Keratinocyte (primary cell): Measurements from ENCODE around the gene FDPS. TPM values are rescaled to one million over a fixed set of nuclear protein-coding genes. Genes with fewer than 3 reads are reported as not detected.

Experiments used
- DNase-seq: peaks from one replicate; pipeline ENCODE4 v3.0.0-alpha.2; 2011; ENCODE audit warnings: low read depth, missing footprints, low spot score
- FAIRE-seq: peaks from 2 replicates; lab custom pipeline; 2011; peaks lifted over from hg19 to GRCh38; lab: Jason Lieb, UNC
- H2AFZ ChIP-seq: 2 replicates; pipeline ENCODE4 v1.6.0; 2012; ENCODE audit warnings: low read length, control low read depth, inconsistent platforms; ENCODE audit not compliant: control insufficient read depth
- H3K27ac ChIP-seq: 2 replicates; pipeline ENCODE4 v1.5.1; 2011; ENCODE audit warnings: low read length; ENCODE audit not compliant: control insufficient read depth, insufficient read depth
- H3K27me3 ChIP-seq: 3 replicates; pipeline ENCODE4 v1.6.0; 2011; ENCODE audit warnings: low read length; ENCODE audit not compliant: control insufficient read depth, insufficient read depth; ENCODE audit errors: extremely low read depth
- H3K36me3 ChIP-seq, 2 experiments: 2 replicates in 1 of 2; 3 replicates in 1 of 2; pipeline ENCODE4 v1.5.1; 2011; ENCODE audit warnings: low read length in 2 of 2, mild to moderate bottlenecking in 1 of 2; ENCODE audit not compliant: control insufficient read depth in 2 of 2, insufficient read depth in 2 of 2; ENCODE audit errors: extremely low read depth in 1 of 2
- H3K4me1 ChIP-seq: 3 replicates; pipeline ENCODE4 v1.5.1; 2011; ENCODE audit warnings: low read length; ENCODE audit not compliant: control insufficient read depth, insufficient read depth; ENCODE audit errors: extremely low read depth
- H3K4me2 ChIP-seq: 3 replicates; pipeline ENCODE4 v1.6.0; 2011; ENCODE audit warnings: low read depth, low read length; ENCODE audit not compliant: control insufficient read depth, insufficient read depth; ENCODE audit errors: extremely low read depth
- H3K4me3 ChIP-seq, 3 experiments: fragments of 200-600 bp in 1 of 3; sonication (generic) in 1 of 3; 2 replicates in 2 of 3; 3 replicates in 1 of 3; pipeline ENCODE4 v1.5.1; 2011 to 2016; ENCODE audit warnings: low read length in 3 of 3, mild to moderate bottlenecking in 3 of 3, control low read depth in 2 of 3, inconsistent platforms in 1 of 3, low read depth in 1 of 3, mixed read lengths in 1 of 3, mixed run types in 1 of 3, moderate library complexity in 1 of 3; ENCODE audit not compliant: control insufficient read depth in 2 of 3, insufficient read depth in 2 of 3; ENCODE audit errors: extremely low read depth in 1 of 3
- H3K79me2 ChIP-seq: 2 replicates; pipeline ENCODE4 v1.6.0; 2012; ENCODE audit warnings: low read length; ENCODE audit not compliant: control insufficient read depth, insufficient read depth
- H3K9ac ChIP-seq: 3 replicates; pipeline ENCODE4 v1.6.0; 2011; ENCODE audit warnings: low read length; ENCODE audit not compliant: control insufficient read depth, insufficient read depth; ENCODE audit errors: extremely low read depth
- H3K9me1 ChIP-seq: 3 replicates; pipeline ENCODE4 v1.6.0; 2011; ENCODE audit warnings: low read length; ENCODE audit not compliant: control insufficient read depth, insufficient read depth; ENCODE audit errors: extremely low read depth
- H3K9me3 ChIP-seq: 2 replicates; pipeline ENCODE4 v1.5.1; 2012; ENCODE audit warnings: low read depth, low read length; ENCODE audit not compliant: control insufficient read depth
- H4K20me1 ChIP-seq: 3 replicates; pipeline ENCODE4 v1.6.0; 2011; ENCODE audit warnings: low read length; ENCODE audit not compliant: control insufficient read depth, insufficient read depth; ENCODE audit errors: extremely low read depth
- CTCF ChIP-seq, 3 experiments: IDR thresholded peaks in 1 of 3; conservative IDR thresholded peaks in 1 of 3; optimal IDR thresholded peaks in 1 of 3; 2 replicates in 2 of 3; 3 replicates in 1 of 3; pipeline versions ENCODE3 to v1.5.1; 2011; ENCODE audit warnings: low read length in 3 of 3, mild to moderate bottlenecking in 3 of 3, moderate library complexity in 2 of 3, control low read depth in 1 of 3, inconsistent platforms in 1 of 3; ENCODE audit not compliant: insufficient read depth in 2 of 3; ENCODE audit errors: extremely low read depth in 1 of 3
- EZH2 ChIP-seq: IDR thresholded peaks from one replicate; pipeline ENCODE4 v1.6.1; 2012; ENCODE audit warnings: inconsistent platforms, mild to moderate bottlenecking, low read length, moderate library complexity
- dilution Hi-C: fragments of 300-500 bp; cut with MboI; formaldehyde crosslinking; loops from one replicate; pipeline ENCODE4 v1.7.0; 2020; ENCODE audit warnings: low sequenced_read_pairs; ENCODE audit not compliant: extremely low pct_ligation_motif_present
- polyA plus RNA-seq, 5 experiments: library from polyadenylated mRNA; depleted of rRNA in 3 of 5; stranded (reverse) in 3 of 5; stranded (forward) in 1 of 5; unstranded in 1 of 5; fragments of >200 nt; gene quantifications; 1 replicate in 1 of 5; 2 replicates in 3 of 5; 3 replicates in 1 of 5; pipeline versions ENCODE4 v1.2.1 to v1.2.3, GENCODE V29; 2011 to 2012; ENCODE audit warnings: missing spikeins in 2 of 5, low read depth in 1 of 5, low replicate concordance in 1 of 5

FDPS gene
- polyA plus RNA-seq, 1 donor (not counting 4 experiments of a cell fraction or from before 2014, with no cell fraction given) = 821 TPM

- no peaks in the 10 kb centered on the region for H4K20me1 ChIP-seq
- H3K27ac ChIP-seq = peak overlapping the region; percentile 78
- H3K9ac ChIP-seq = peak overlapping the region; percentile 86
- peaks cover 14% of the 10 kb centered on the region for H3K4me1 ChIP-seq
- FAIRE-seq = no peak
- no peaks in the 10 kb centered on the region for H3K9me3 ChIP-seq
- peak overlapping the region; percentile 77 for H2AFZ ChIP-seq
- DNase-seq = no peak
- H3K4me2 ChIP-seq = peak overlapping the region; percentile 98
- H3K4me3 ChIP-seq = peak overlapping the region; percentile 75 to 87 (median 85)
- H3K27me3 ChIP-seq = no peaks in the 10 kb centered on the region
- TF ChIP-seq EZH2 = no peak
- dilution Hi-C loops = no loop called here
- H3K9me1 ChIP-seq = no peaks in the 10 kb centered on the region
- peaks cover 18% of the 10 kb centered on the region for H3K79me2 ChIP-seq
- peaks cover 30 to 41% of the 10 kb centered on the region in 2 experiments for H3K36me3 ChIP-seq
These were observed 47.2 kb upstream of the FDPS start for GRCh38 chr1:155261493-155261851.

- H3K27ac ChIP-seq = peak within 1 kb of the TSS; percentile 78
- H3K9ac ChIP-seq = peak within 1 kb of the TSS; percentile 86
- peak within 1 kb of the TSS; percentile 75 to 87 (median 85) for H3K4me3 ChIP-seq
- peak; percentile 92 for DNase-seq
- H4K20me1 ChIP-seq = no peaks in the 10 kb centered on the region
- no peaks in the 10 kb centered on the region for H3K27me3 ChIP-seq
- no peaks in the 10 kb centered on the region for H3K9me3 ChIP-seq
- dilution Hi-C loops = no loop called here
- peak within 1 kb of the TSS; percentile 98 for H3K4me2 ChIP-seq
- FAIRE-seq = no peak
- H2AFZ ChIP-seq = peak within 1 kb of the TSS; percentile 77
- peaks cover 31 to 42% of the 10 kb centered on the region in 2 experiments for H3K36me3 ChIP-seq
- peaks cover 18% of the 10 kb centered on the region for H3K79me2 ChIP-seq
- peaks cover 14% of the 10 kb centered on the region for H3K4me1 ChIP-seq
- H3K9me1 ChIP-seq = no peaks in the 10 kb centered on the region
- TF ChIP-seq EZH2 (no peak), CTCF (optimal IDR thresholded peaks at IDR 0.05 in 1 of 3, IDR thresholded peaks at IDR 0.05 in 1 of 3, conservative IDR thresholded peaks at IDR 0.05 in 1 of 3; ENCODE audit: extremely low read depth in 1 of 3, insufficient read depth in 2 of 3, low read length in 3 of 3) (peak in 1 of 3 experiments; percentile 0)
These were observed 46.6 kb upstream of the FDPS start, which contains the start of gene SCAMP3 for GRCh38 chr1:155261852-155262673. Gene SCAMP3, minus strand, starts transcription at chr1:155262360. Its CDS starts 209 bp downstream, at chr1:155262151.
